ENCODE results near the gene COMP. TPM values are rescaled to one million over a fixed set of nuclear protein-coding genes. Genes with fewer than 3 reads are reported as not detected.

COMP gene
- total RNA-seq, 1 donor from 2014 or later: not detected

DNA sequence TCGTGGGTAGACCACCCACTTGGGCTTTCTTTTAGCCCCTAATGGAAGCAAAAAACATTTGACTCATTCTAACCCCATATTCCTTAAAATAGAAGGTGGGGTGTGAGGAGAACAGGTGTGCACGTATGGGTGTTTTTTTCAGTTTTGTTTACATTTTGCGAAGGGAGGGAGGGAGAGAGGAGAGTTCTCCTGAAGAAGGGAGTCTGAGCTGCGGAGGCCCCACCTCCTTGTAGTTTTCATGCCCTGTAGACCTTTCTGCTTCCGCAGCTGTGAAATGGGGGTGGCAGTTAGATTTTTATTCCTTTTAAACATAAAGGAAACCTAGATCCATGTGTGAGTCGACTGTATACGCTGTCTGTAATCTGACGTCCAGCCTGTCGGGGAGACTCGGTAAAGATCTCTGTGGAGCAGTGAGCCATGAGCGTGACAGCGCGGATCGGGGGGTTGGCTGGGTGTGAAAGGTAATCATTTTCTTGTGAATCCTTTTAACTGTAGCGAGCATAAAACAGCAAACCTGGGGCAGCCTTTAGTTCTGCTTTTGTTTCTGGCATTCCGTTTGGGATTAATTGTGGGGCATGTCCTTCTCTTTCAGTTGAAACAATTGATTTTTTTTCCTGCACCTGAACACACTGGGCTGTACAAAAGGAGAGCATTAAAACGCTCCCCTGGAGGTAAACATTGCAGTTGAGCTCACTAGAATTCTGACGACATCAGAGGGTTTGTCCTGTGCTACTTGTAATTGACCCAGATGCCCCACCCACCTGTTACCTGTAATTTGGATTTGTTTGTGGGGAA is 42.9 kb upstream of the COMP start:
- H3K4me3 Mint-ChIP-seq (ENCODE audit: unreplicated experiment): peak overlapping the region; percentile 98
- no peak for DNase-seq
- peaks cover 2% of the 10 kb centered on the region for H3K9me3 Mint-ChIP-seq (ENCODE audit: unreplicated experiment)
- H3K27me3 Mint-ChIP-seq (ENCODE audit: unreplicated experiment): peaks cover 4% of the 10 kb centered on the region
- no peaks in the 10 kb centered on the region for H3K36me3 Mint-ChIP-seq (ENCODE audit: unreplicated experiment)
- TF ChIP-seq, protein P1, sequence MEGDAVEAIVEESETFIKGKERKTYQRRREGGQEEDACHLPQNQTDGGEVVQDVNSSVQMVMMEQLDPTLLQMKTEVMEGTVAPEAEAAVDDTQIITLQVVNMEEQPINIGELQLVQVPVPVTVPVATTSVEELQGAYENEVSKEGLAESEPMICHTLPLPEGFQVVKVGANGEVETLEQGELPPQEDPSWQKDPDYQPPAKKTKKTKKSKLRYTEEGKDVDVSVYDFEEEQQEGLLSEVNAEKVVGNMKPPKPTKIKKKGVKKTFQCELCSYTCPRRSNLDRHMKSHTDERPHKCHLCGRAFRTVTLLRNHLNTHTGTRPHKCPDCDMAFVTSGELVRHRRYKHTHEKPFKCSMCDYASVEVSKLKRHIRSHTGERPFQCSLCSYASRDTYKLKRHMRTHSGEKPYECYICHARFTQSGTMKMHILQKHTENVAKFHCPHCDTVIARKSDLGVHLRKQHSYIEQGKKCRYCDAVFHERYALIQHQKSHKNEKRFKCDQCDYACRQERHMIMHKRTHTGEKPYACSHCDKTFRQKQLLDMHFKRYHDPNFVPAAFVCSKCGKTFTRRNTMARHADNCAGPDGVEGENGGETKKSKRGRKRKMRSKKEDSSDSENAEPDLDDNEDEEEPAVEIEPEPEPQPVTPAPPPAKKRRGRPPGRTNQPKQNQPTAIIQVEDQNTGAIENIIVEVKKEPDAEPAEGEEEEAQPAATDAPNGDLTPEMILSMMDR (IDR thresholded peaks at IDR 0.05; ENCODE audit: partially characterized antibody, unreplicated experiment): no peak
- peaks cover 21% of the 10 kb centered on the region for H3K4me1 Mint-ChIP-seq (ENCODE audit: low read depth, unreplicated experiment)
- H3K27ac Mint-ChIP-seq (ENCODE audit: unreplicated experiment): peak overlapping the region; percentile 52

DNA sequence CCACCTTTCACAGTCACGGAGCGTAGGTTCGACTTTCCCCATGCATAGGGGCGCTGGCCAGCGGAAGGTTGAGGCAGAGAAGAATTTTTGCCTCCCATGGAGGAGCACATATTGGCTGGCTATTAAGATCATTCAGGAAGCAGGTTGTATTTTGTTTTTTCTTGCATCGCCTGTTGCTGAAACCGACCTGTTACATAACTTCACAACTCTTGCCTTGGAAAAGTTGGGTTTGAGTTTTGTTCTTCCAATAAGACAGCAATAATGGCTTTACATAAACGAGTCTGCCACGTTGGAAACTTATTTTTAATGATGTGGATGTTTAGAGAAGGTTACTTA is 42.0 kb upstream of the COMP start:
- Mint-ChIP-seq H3K4me1 (ENCODE audit: low read depth, unreplicated experiment) (peaks cover 21% of the 10 kb centered on the region), H3K27ac (ENCODE audit: unreplicated experiment) (peak overlapping the region; percentile 87), H3K4me3 (ENCODE audit: unreplicated experiment) (peak overlapping the region; percentile 98), H3K27me3 (ENCODE audit: unreplicated experiment) (peaks cover 4% of the 10 kb centered on the region), H3K36me3 (ENCODE audit: unreplicated experiment) (no peaks in the 10 kb centered on the region), H3K9me3 (ENCODE audit: unreplicated experiment) (peaks cover 2% of the 10 kb centered on the region)
- TF ChIP-seq, protein P1 (IDR thresholded peaks at IDR 0.05; ENCODE audit: partially characterized antibody, unreplicated experiment): no peak
- DNase-seq: no peak

DNA sequence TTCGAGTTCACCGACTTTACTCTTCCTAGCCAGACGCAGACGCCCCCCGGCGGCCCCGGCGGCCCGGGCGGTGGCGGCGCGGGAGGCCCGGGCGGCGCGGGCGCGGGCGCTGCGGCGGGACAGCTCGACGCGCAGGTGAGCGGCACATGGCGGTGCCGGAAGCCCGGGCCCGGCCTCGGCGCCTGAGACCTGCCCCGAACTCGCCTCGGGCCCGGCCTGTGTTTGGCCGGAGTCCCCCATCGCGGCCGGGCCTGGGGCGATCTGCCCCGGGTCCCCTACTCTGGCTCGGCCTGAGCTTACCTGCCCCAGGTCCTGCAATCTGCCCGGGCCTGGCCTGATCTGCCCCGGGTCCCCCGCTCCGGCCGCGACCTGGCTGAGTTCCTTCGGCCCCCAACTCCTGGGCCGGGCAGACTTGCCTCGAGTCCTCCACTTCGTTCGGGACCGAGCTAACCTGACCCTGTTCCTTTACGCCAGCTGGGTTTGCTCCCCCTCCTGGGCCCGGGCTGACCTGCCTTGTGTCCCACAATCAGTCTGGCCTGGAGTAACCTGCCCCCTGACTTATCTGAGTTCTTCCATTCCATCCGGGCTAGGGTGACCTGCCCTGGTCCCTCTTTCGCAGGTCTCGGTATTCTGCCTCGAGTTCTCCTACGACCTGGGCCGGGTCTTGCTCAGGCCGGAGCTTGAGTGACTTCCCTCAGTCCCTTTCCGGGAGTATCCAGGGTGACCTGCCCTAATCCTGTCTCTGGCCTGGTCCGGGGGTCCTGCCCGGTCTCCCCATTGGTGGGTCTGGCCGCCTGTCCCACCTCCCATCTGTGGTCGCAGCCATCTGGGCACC is 41.4 kb upstream of the COMP start:
- Mint-ChIP-seq H3K36me3 (ENCODE audit: unreplicated experiment) (peaks cover 3% of the 10 kb centered on the region), H3K4me1 (ENCODE audit: low read depth, unreplicated experiment) (peaks cover 21% of the 10 kb centered on the region), H3K4me3 (ENCODE audit: unreplicated experiment) (peak overlapping the region; percentile 98), H3K27ac (ENCODE audit: unreplicated experiment) (peak overlapping the region; percentile 87), H3K9me3 (ENCODE audit: unreplicated experiment) (no peaks in the 10 kb centered on the region), H3K27me3 (ENCODE audit: unreplicated experiment) (peaks cover 6% of the 10 kb centered on the region)
- DNase-seq: peak; percentile 47
- TF ChIP-seq, protein P1 (IDR thresholded peaks at IDR 0.05; ENCODE audit: partially characterized antibody, unreplicated experiment): no peak

DNA sequence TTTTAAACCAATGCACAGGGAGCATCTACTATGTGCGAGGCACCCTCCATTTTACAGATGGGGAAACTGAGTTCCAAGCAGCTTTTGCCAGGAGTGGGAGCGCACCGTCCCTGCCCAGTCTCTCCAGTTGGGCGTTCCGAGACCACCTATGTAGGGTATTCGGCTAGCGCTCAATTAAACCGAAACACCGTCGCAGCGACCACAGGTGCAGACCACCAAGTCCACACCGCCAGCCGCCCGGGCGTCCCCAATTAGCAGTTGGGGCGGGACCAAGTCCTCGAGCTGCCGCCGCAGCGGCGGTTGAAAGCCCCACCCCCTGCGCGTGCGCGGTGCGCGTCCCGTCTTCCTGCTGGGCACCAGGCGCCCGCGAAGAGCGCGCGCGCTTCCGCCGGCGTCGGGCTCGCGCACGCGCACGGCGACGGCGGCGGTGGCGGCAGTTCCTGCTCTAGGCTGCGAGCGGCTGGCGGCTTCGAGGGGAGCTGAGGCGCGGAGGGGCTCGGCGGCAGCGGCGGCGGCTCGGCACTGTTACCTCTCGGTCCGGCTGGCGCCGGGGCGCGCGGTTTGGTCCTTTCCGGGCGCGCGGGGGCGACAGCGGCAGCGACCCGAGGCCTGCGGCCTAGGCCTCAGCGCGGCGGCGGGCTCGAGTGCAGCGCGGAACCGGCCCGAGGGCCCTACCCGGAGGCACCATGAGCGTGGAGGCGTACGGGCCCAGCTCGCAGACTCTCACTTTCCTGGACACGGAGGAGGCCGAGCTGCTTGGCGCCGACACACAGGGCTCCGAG is 40.6 kb upstream of the COMP start, which contains the start of gene UPF1:
Gene UPF1 (plus strand): TSS at position 436 of the 782 bp plus-strand sequence. CDS start 251 bp downstream, at position 687.
- H3K4me3 Mint-ChIP-seq (ENCODE audit: unreplicated experiment): peak within 1 kb of the TSS; percentile 98
- peaks cover 5% of the 10 kb centered on the region for H3K36me3 Mint-ChIP-seq (ENCODE audit: unreplicated experiment)
- H3K27ac Mint-ChIP-seq (ENCODE audit: unreplicated experiment): peak within 1 kb of the TSS; percentile 87
- peaks cover 21% of the 10 kb centered on the region for H3K4me1 Mint-ChIP-seq (ENCODE audit: low read depth, unreplicated experiment)
- H3K9me3 Mint-ChIP-seq (ENCODE audit: unreplicated experiment): no peaks in the 10 kb centered on the region
- TF ChIP-seq, protein P1 (IDR thresholded peaks at IDR 0.05; ENCODE audit: partially characterized antibody, unreplicated experiment): no peak
- DNase-seq: peak; percentile 98
- peaks cover 7% of the 10 kb centered on the region for H3K27me3 Mint-ChIP-seq (ENCODE audit: unreplicated experiment)

Measured in glutamatergic neuron (in vitro differentiated cells).